RKO (cell line): Measurements from ENCODE around the gene WNT7B.
A peak's percentile ranks its signal among the peaks of the same experiment; 100 is the strongest.
"Not testable (repeated sequence)": the region's sequence is repeated elsewhere in the genome, so short reads cannot be mapped to it uniquely, and the experiment has no call there.

Experiments
- DNase-seq: peaks from one replicate; pipeline ENCODE4 v3.0.0-alpha.2; 2016; ENCODE audit warnings: low spot score

WNT7B gene

GRCh38 chr22:46008291-46008690, 31.3 kb upstream of the WNT7B start:
- no peak for DNase-seq

GRCh38 chr22:46007848-46008261, 30.9 kb upstream of the WNT7B start:
- peak; percentile 91 for DNase-seq

- DNase-seq: peak; percentile 95
Measured at GRCh38 chr22:46007003-46007847, 30.3 kb upstream of the WNT7B start.

DNA sequence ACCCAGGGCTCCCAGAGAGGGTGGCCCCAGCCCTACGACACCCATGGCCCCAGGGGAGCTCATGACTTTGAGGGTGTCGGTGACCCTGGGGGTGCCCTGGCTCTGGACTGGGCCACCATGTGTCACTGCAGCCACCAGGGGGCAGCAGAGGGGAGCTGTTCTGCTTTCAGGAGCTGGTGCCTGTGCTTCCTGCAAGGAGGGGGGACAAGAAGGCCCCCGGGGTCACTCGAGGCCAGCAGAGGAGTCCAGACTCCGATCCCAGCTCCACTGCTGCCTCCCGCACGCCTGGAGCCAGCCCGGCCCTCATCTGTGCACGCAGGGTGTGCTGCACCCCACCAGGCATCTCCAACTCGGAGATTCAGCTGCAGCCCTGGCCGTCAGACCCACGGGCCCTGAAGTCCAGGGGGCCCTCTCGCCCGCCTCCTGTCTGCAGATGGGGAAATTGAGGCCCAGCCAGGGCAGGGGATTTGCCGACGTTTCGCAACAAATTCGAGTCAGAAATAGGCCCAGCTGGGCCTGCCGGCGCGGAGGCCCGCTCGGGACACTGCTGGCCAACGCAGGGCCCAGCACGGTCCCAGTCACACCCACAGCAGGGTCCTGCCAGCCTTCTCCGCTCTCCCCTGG, 29.5 kb upstream of the WNT7B start:
- DNase-seq: peak; percentile 92

DNA sequence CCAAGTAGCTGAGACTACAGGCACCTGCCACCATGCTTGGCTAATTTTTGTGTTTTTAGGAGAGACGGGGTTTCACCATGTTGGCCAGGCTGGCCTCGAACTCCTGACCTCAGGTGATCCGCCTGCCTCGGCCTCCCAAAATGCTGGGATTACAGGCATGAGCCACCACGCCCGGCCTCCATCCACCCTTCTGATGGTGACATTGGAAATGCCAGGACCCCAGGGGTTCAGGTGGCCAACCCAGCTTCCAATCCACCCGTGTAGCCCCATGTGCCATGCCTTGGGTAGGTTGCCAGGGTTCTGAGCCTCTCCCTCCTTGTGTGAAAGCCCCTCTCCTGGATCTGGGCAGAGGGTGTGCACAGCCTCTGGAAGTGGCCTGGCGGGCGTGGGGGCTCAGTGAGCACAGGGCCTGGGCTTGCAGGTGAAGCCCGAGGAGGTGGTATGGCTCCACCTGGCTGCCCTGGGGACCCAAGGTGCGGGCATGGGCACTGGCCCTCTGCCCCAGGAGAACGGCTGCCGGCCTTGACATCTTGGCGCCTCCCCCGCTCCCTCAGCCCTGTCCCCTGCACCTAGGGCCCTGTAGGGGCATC, 28.2 kb upstream of the WNT7B start:
- not testable (repeated sequence) for DNase-seq

DNA sequence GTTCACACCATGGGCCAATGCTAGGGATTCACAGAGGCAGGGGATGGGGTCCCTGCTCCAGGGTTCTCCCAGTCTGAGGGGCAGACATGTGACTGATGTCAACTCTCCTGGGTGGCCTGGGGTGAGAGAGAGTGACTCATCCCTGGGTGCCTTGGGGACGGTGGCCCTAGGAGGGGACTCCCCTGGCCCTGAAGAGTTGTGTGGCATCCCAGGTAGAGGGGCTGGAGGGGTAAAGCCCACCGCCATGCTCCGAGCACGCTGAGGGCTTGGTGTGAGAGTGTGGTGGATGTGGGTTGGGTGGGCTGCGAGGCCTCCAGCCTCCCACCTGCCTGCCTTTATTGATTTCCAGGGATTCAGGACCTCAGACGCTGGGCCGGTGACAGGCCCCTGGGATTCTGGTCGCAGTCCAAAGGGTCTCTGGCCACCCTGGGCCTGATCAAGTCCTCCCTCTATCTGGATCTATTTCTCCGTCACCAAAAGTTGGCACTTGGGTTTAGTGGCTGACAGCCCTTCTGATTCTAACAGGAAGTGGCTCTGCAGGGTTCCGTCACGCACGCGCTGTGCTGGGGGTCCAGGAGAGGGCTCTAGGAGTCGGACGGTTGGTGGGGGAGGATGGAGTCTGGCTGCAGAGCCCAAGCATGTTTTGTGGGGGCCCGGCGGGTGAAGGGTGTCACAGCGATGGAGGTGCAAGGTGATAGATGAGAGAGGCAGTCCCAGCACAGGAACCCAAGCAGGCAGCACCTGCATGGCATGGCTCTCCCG, 27.3 kb upstream of the WNT7B start:
- DNase-seq: no peak

DNA sequence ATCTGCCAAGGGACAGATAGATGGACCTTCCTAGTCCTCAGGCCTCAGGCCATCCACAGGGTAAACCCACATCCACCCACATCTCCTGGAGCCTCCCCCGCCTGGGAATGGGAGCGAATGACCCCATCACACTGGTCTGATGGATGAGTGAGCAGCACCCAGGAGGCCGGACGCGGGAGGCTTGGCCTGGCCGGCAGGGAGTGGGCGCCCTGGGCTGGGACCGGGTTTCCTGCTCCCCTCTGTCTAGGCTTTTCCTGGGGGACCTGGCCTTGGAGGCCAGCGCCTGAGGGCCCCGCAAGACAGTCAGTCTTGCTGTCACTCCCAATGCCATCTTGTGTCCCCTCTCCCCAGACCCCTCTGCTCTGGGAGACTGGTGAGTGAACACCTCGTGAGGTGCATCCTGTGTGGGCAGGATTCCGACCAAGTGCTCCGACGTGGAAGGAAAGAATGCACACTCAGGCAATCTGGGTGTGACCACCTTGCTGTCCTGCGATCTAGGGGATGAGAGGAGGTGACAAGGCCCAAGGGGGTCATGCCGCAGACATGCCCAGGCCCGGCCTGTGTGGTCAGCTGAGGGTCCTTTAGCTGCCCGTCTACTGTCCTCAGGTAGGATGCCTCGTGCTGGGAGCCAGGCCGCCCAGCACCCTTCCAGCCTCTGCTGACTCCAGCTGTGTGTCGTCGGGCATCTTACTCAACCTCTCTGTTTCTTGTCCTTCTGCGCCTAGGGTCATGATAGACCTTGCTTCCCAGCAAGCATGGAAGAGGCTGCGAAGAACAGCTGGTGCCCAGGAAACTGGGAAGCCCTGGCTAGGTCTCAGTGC, 26.5 kb upstream of the WNT7B start:
- no peak for DNase-seq

GRCh38 chr22:46002757-46003270, 25.9 kb upstream of the WNT7B start:
- no peak for DNase-seq

- no peak for DNase-seq
Measured at GRCh38 chr22:46001426-46002106, 24.6 kb upstream of the WNT7B start.

GRCh38 chr22:46001046-46001425, 24.1 kb upstream of the WNT7B start:
- DNase-seq: no peak

GRCh38 chr22:46000081-46001027, 23.4 kb upstream of the WNT7B start:
- DNase-seq: no peak

DNA sequence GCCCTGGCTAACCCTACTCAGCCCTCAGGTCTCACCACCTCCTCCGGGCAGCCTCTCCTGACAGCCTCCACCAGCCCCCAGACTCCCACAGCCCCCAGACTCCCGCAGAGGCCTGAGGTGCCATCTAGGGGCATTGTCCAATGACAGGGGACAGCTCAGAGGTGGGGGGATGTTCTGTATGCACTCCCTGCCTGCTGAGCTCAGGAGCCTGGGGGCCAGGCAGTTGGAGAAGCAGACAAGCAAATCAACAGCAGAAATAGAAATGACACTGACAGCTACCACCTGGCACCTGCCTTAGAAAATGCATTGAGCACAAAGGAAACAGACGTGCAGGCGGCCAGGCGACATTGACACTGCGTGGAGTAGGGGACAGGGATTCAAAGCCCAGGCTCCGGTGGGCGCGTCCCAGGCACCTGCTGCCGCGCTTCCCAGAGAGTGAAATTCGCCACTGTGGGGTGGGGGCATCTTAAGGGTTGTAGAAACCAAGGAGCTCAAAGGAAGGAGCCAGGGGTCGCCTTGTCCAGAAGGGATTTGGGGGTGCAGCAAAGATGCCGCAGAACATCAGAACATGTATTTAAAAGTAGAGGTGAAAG, 22.5 kb upstream of the WNT7B start:
- no peak for DNase-seq

GRCh38 chr22:45998638-45999378, 21.8 kb upstream of the WNT7B start:
- DNase-seq: no peak

DNA sequence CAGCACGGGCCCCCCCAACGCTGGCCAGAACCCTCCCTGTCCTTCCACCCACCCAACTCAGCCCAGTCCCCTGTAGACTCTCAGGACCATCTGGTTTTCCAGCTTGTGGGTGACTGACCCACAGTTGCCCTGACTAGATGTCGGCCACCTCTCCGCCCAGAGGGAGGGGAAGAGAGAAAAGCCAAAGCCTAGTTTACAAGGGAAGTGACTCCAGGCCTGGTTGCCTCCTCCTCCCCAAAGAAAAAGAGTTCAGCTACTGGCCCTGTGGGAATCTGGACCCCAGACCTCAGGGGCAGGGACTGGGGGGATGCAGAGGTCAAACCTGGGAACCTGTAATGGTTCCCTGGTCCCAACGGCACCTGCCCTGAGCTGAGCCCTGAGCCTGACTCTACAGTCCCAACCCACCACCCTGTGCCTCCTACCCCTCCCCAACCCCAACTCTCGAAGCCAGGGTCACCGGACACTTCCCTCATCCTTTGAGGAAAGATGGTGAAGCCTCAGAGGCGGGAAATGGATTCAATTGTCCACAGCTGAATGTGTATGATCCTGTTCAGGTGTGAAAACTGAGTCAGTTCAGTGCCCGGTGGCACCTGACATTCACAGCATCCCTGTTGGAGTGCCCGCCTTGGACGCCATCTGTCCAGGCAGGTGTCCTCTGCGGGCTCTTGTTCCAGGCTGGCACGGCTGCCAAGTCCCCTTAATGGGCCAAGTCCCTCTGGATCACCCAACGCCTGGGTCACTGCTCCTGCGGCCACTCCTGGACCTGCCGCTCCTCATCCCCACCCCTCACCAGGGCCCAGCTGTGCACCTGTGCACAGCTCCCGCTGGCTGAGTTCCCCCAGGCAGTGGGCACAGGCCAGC, 21.0 kb upstream of the WNT7B start:
- no peak for DNase-seq

DNA sequence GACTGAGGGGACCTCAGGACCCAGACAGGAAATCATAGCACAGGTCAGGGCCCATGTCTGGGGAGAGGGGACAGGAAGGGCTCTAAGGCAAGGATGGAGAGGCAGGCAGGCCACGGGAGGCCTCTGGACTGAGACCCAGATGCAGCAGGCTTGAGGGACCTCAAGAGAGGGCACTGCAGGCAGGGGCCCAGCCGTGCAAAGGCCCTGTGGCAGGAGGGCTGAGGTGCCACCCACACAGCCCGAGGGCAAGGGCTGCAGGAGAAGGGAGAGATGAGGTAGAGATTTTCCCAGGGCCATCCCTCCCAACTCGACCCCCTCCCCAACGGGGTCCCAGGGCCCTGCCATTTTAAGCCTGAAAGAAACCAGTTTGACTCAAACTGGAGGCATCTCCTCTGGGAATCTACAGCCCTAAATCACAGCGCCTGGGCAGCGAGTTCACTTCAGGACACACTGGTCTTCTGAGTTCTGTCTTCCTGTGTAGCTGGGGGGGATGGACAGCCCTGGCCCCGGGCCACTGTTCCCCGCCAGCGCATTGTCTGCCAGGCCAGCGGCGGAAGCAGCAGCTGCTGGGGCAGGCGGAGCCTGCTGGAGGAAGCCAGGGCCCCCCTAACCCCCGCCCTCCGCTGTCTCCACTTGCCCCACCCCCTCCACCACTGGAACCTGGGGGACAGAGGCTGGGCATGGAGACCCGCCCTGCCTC, 20.3 kb upstream of the WNT7B start:
- DNase-seq: peak; percentile 39

GRCh38 chr22:45996241-45997076, 19.5 kb upstream of the WNT7B start:
- DNase-seq: no peak
